HG03460 (cell line): Measurements from ENCODE around the gene C8A.

Experiments
- ATAC-seq: cut with Tn5 transposase; IDR thresholded peaks from one replicate; pipeline ENCODE4 v1.9.1; 2021; ENCODE audit not compliant: unreplicated experiment

The C8A gene

GRCh38 chr1:56890229-56890628 is 35.6 kb downstream of the C8A start:
- no peak for ATAC-seq

GRCh38 chr1:56894014-56894413 is 39.4 kb downstream of the C8A start:
- no peak for ATAC-seq

GRCh38 chr1:56897150-56898004 is 42.8 kb downstream of the C8A start:
- no peak for ATAC-seq

- no peak for ATAC-seq
These were observed 43.4 kb downstream of the C8A start for GRCh38 chr1:56898005-56898373.

- no peak for ATAC-seq
These were observed 44.3 kb downstream of the C8A start for GRCh38 chr1:56898879-56899278.

- no peak for ATAC-seq
These were observed 47.1 kb downstream of the C8A start for GRCh38 chr1:56901716-56902115.

GRCh38 chr1:56903778-56904177 is 49.2 kb downstream of the C8A start:
- ATAC-seq: no peak

GRCh38 chr1:56904663-56905397 is 50.2 kb downstream of the C8A start:
- ATAC-seq: no peak

GRCh38 chr1:56905667-56906066 is 51.1 kb downstream of the C8A start:
- no peak for ATAC-seq

GRCh38 chr1:56908619-56909221 is 54.1 kb downstream of the C8A start:
- ATAC-seq: no peak

- no peak for ATAC-seq
These were observed 55.9 kb downstream of the C8A start for GRCh38 chr1:56910441-56910985.

- ATAC-seq: no peak
These were observed 56.7 kb downstream of the C8A start for GRCh38 chr1:56911098-56911938.

- no peak for ATAC-seq
These were observed 57.7 kb downstream of the C8A start for GRCh38 chr1:56912325-56912724.

- no peak for ATAC-seq
These were observed 61.4 kb downstream of the C8A start for GRCh38 chr1:56915960-56916359.

GRCh38 chr1:56916630-56917029 is 62.0 kb downstream of the C8A start:
- ATAC-seq: no peak

- no peak for ATAC-seq
These were observed 62.8 kb downstream of the C8A start for GRCh38 chr1:56917356-56917755.

- no peak for ATAC-seq
These were observed 66.0 kb downstream of the C8A start for GRCh38 chr1:56920591-56921001.

- no peak for ATAC-seq
These were observed 66.9 kb downstream of the C8A start for GRCh38 chr1:56921479-56921878.

- ATAC-seq: no peak
These were observed 67.5 kb downstream of the C8A start for GRCh38 chr1:56922070-56922469.

- ATAC-seq: no peak
These were observed 67.9 kb downstream of the C8A start for GRCh38 chr1:56922507-56922906.

GRCh38 chr1:56923201-56923600 is 68.6 kb downstream of the C8A start:
- no peak for ATAC-seq
